Stimulated activated CD4-positive, alpha-beta T cell treated with anti-CD3 and anti-CD28 coated beads, Interleukin-1b, Interleukin-23, amount 100 ng/mL, for 24 hours (primary cell): ENCODE results near the gene ANO10.
"Not testable (repeated sequence)": the region's sequence is repeated elsewhere in the genome, so short reads cannot be mapped to it uniquely, and the experiment has no call there.

ENCODE experiments used
- DNase-seq, 4 experiments: peaks; one replicate each; pipeline ENCODE4 v3.0.0-alpha.2; 2020; ENCODE audit warnings: low read depth in 4 of 4, low spot score in 1 of 4

The ANO10 gene

GRCh38 chr3:43629741-43630140, 7.9 kb upstream of the ANO10 start:
- no peak for DNase-seq

GRCh38 chr3:43629257-43629656, 7.4 kb upstream of the ANO10 start:
- DNase-seq = no peak

GRCh38 chr3:43627360-43627759, 5.5 kb upstream of the ANO10 start:
- no peak for DNase-seq

GRCh38 chr3:43624619-43625305, 3.0 kb upstream of the ANO10 start:
- no peak for DNase-seq

DNA sequence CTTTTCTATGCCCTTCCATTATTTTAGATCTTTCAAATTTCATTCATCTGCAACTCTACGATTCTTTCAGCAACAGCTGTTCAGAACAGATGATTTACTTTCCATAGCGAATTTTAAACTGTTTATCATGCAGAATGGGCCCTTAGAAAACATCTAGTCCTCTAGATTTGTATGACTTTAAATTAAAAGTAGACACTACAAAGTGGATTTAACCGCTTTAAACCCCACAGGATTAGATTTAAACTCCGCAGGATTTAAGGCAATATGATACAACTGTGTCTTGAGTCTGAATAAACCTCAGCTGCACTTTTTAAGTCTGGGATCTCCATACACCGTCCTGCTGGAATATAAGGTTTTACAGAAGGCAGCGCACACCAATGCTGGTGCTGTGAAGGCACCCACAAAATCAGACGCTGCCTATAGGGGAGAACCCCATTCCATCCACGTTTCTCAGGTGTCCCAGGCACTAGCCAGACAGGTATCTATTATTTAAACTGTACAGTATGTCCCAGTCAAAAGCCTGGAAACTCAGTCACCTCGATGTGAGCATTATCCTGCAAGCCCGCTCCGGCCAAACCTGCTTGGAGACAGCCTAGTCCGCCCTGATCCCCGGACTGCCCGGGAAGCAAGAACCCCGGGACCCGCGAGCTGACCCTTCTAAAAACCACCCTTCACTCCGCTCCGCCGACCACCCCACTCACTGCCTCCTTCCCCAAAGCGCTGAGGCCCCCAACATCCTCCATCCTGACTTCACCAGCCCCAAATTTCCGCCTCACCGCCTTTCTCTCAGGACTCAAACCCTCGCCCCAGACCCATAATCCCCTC, 768 bp downstream of the ANO10 start:
- no peak for DNase-seq

GRCh38 chr3:43619588-43619987, 2.2 kb downstream of the ANO10 start:
- DNase-seq = no peak

DNA sequence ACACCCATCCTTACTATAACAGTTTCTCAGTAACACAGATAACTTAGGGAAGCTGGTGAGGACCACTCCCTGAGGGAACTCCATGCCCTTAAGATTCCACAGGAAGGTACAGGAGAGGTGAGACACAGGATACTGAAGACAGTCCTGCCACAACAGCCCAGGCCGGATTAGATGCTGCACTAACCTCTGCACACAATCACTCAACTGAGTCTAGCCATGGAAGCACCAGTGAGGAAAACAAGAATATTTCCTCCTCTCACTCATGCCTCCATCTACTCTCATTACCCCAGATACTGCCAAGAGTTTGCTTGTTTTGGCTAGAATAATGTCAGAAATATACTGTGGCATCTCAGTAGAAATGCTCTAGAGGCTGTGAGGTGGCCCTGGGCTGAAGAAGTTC, 3.7 kb downstream of the ANO10 start:
- no peak for DNase-seq

DNA sequence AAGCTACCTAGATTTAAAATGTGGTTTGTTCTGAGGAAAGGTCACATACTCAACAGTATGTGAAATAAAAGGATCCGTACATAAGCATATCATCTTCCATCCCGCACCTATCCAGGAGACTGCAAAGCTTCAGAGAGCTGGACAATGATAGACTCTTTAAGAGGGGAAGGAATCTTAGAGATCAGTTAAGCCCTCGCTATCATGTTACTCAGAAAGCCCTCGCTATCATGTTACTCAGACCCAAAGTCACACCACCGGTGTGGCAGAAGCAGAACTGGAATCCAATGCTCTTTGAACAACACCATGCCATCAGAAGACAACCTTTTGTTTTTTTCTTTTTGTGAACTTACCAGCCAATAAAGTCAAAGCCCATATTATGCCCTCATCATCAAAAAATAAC, 5.8 kb downstream of the ANO10 start:
- DNase-seq = no peak

DNA sequence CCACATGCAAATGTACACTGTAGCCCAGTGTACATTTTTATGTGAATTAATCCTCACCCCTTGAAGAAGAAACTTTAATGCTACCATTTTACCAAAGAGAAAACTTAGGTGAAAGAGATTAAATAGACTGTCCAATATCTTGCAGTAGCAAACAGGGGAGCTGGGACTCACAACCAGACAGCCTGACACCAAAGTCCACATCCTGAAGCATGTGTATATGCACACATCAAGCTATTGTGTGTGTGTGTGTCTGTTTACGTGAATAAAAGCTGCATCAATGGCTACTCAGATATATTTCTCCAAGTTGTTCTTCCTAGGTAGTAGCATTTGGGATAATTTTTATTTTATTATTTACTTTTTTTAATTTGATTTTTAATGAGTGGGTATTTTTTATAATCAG, 6.7 kb downstream of the ANO10 start:
- no peak for DNase-seq

DNA sequence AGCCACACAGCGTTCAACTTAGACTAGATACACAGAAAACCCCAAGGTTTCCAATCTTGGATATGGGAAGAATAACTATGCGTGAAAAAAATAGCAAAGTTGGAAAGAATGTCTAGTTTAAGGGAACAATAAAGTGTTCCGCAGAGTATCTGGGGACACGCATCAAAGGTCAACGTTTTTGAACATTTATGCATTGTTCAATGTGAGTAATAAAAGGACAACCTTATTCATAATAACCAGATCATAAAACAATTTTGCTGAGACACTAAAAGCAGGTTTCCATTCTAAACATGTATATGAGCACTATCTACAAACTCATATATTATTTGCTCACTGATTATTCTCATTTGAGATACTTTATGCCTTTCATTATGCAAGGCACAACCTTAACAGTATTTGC, 7.8 kb downstream of the ANO10 start:
- no peak for DNase-seq

DNA sequence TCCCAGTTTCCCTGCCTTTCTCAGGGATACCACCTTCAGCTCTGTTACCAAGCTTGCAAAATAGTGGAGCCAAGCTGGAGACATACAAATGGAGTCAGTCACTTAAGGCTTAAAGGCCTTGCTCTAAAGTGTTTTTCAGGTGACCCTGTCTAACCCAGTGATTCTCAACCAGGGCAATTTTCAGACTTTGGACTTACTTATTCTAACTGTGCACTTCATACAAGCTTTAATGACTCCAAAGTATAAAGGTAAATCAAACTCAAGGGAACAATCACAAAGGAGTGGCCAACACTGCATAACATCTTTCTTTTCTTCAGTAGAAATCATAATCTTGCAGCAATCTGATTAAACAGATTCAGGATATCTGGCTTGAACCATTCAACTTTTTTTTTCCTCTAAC, 9.4 kb downstream of the ANO10 start:
- DNase-seq = no peak

GRCh38 chr3:43609406-43609805, 12.4 kb downstream of the ANO10 start:
- no peak for DNase-seq

DNA sequence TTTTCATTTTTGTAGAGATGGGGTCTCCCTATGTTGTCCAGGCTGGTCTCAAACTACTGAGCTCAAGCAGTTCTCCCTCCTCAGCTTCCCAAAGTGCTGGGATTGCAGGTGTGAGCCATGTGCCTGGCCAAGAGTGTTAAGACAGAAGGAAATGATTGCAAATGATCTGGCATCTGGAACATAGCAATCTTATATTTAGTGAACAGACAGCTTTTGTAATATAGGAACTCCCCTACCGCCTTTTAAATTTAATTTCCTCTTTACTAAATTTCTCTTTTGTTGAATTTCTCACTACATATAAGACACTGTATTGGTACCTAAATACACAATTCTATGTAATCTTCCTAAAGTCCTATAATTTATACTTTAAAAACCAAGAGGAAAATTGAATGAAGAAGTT, 13.1 kb downstream of the ANO10 start:
- DNase-seq = no peak

DNA sequence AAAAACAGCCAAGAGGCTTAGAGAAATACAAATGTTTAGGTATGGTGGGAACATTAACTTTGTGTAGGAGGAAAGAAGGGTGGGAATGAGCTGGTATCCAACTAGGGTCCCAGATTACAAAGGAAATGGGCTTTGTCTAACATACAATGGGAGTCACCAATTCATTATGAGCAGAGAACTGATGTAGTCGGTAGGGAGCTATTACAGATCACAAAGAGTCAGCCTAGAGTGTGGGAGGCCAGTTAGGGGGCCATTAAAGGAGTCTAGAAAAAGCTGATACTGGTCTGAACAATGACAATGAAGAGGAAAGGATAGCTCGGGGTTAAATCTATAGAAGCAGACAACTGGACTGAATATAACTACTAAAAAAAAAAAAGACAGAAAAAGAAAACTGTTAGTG, 15.5 kb downstream of the ANO10 start:
- no peak for DNase-seq

DNA sequence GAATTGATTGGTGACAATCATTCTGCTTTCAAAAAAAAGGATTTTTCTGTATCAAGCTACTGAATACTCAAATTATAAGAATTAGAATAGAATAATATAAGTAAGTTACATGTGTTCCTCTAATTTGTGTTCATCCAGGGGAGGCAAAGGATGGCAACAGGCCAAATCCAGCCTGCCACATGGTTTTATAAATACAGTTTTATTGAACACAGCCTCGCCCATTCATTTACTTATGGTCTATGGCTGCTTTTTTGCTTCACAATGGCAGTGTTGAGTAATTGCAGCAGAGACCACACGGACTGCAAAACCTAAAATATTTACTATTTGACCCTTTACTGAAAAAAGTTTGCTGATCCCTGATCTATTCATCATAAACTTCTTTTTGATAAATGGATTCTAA, 21.9 kb downstream of the ANO10 start:
- DNase-seq = not testable (repeated sequence)

GRCh38 chr3:43597961-43598360, 23.9 kb downstream of the ANO10 start:
- DNase-seq = no peak

DNA sequence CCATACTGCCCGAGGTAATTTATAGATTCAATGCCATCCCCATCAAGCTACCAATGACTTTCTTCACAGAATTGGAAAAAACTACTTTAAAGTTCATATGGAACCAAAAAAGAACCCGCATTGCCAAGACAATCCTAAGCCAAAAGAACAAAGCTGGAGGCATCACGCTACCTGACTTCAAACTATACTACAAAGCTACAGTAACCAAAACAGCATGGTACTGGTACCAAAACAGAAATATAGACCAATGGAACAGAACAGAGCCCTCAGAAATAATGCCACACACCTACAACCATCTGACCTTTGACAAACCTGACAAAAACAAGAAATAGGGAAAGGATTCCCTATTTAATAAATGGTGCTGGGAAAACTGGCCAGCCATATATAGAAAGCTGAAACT, 25.6 kb downstream of the ANO10 start:
- not testable (repeated sequence) for DNase-seq

DNA sequence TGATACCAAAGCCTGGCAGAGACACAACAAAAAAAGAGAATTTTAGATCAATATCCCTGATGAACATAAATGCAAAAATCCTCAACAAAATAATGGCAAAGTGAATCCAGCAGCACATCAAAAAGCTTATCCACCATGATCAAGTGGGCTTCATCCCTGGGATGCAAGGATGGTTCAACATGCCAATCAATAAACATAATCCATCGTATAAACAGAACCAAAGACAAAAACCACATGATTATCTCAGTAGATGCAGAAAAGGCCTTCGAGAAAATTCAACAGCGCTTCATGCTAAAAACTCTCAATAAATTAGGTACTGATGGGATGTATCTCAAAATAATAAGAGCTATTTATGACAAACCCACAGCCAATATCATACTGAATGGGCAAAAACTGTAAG, 26.5 kb downstream of the ANO10 start:
- DNase-seq = not testable (repeated sequence)

DNA sequence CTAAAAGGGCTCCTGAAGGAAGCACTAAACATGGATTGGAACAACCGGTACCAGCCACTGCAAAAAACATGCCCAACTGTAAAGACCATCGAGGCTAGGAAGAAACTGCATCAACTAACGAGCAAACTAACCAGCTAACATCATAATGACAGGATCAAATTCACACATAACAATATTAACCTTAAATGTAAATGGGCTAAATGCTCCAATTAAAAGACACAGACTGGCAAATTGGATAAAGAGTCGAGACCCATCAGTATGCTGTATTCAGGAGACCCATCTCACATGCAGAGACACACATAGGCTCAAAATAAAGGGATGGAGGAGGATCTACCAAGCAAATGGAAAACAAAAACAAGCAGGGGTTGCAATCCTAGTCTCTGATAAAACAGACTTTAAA, 28.2 kb downstream of the ANO10 start:
- not testable (repeated sequence) for DNase-seq

DNA sequence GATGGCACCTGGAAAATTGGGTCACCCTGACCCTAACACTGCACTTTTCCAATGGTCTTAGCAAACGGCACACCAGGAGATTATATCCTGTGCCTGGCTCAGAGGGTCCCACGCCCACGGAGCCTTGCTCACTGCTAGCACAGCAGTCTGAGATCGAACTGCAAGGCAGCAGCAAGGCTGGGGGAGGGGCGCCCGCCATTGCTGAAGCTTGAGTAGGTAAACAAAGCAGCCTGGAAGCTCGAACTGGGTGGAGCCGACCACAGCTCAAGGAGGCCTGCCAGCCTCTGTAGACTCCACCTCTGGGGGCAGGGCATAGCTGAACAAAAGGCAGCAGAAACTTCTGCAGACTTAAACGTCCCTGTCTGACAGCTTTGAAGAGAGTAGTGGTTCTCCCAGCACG, 29.9 kb downstream of the ANO10 start:
- not testable (repeated sequence) for DNase-seq

- no peak for DNase-seq
These were observed 34.5 kb downstream of the ANO10 start for GRCh38 chr3:43587303-43587702.

DNA sequence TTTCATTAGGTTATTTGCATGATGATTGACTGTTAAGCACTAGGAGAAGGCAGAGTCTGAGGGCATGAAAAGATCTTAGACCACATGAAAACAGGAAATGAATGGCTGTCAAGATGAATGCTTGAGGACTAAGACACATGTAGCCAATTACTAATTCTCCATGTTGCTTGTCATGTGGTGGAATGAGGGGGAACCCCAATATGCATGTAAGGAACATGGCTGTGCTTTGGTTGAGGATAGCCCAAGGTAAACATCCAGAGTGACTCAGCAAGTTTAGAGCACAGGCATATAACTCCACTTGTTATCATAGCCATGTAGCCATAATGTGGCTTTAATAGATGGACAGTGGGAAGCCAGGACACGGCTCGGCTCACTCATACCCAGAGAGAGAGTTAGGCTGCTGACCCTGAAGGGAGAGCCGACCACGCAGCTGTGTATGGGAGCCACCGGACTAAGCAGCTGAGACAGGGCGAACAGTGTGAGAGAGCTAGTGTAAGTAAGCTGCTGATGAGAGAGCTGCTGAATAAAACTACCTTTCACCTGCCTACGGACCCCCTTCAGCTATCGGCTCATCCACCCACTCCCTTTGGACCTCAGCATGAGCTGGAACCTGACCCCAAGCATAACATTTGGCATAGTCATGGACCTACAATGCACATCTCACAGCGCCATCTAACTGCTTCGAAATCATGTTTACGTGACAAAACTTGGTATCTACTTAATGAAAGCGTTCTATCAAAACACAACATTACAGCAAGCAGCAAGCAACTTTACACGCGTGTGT, 37.6 kb downstream of the ANO10 start:
- no peak for DNase-seq
